K562 treated with DMSO at 1 percent for 24 hours (cell line): ENCODE results near the gene DPH1. TPM values are rescaled to one million over a fixed set of nuclear protein-coding genes. Genes with fewer than 3 reads are reported as not detected.

ENCODE experiments used
- total RNA-seq: library from RNA; unstranded; fragments of 300-600 nt; gene quantifications from 2 replicates; pipeline ENCODE4 v1.2.3, GENCODE V29; 2022; ENCODE audit warnings: low read depth; ENCODE audit not compliant: insufficient read depth

DPH1 gene
- total RNA-seq, result 20.2 and 21.3 TPM in 2 replicates

DNA sequence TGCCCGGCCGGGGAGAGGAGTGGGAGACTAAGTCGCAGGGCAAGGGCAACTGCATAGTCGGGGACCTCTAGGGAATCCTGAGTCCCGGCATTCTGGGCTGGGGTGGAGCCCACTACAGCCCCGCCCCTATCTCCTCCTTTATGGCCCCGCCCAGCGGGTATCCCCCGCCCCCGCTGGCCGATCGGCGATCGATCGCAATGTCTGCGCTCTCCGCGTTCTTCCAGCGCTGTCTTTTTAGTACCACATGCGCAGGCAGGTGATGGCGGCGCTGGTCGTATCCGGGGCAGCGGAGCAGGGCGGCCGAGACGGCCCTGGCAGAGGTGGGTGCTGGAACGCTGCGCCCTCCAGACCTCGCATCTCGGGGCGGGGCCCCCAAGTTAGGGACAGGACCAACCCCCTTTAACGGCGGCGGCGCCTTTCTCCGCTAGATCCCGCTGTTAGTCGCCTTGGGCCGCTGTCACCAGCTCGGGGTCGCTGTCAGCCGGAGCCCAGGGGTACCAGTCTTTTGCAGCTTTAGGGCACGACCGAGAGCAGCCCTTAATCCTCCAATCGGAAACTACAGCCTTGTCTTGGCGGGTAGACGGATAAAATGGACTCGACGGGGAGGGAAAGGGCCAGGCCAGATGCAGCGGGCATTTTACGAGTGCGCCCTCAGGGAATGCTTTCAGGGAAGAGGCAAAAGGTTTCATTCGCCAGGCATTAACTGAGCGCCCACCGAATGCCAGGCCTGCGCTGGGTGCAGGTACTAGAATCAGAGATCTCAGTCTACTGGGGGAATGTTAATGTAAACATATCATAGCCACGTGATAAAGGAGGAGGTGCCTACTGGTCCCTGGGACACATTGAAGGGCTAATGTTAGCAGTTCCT lies at the start of gene DPH1:
TSS of gene DPH1 (plus strand) at position 243 of the 868 bp plus-strand sequence. CDS start at position 260, 17 bp downstream.

DNA sequence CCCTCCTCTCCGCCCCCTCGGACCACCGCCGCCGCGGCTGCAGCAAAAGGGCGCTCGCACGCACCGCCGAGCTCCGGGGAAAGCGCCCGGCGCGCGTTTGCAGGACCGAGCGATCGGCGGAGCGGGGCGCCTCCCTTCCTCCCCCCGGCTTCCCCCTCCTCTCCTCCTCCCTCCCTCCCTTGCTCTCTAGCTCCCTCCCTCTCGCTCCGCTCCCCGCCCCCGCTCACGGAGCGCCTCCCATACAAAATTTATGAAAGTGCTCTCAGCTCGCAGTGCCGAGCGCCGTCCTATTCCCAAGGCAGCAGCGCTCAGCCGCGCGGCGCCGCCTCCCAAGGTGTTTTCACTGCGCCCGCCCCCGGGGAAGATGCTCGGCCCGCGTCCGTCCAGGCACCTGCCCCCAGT lies 4.7 kb upstream of the DPH1 start, which contains the start of gene RTN4RL1:
TSS of gene RTN4RL1 (minus strand) at position 115 of the 402 bp plus-strand sequence. CDS start 469 bp downstream, outside the sequence.

DNA sequence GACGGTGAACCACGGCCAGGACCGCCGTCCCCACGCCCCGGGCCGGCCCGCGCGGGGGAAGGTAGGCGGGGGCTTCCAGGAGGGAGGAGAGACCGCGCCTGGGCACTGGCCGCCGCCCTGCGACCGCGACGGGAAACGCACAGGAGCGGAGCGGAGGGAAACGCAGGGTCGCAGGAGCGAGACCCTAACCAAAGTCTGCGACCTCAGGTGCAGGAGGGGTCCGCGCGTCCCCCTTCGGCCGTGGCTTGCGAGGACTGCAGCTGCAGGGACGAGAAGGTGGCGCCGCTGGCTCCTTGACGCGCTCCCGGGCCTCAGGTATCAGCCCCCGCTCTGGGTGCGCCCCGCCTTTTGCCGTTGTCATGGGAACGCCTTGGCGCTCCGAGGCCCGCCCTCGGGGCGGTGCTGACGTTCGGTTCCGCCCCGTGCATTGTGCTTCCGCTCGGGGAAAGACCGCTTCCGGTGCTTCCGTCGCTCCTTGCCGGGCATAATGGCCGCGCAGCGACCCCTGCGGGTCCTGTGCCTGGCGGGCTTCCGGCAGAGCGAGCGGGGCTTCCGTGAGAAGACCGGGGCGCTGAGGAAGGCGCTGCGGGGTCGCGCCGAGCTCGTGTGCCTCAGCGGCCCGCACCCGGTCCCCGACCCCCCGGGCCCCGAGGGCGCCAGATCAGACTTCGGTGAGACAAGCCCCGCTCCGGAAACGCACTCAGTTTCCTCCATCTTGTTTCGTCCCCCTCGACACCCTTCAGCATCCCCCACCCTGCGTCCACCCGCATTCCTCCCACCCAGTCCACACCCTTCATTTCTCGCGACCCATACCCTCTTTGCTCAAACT lies 11.8 kb downstream of the DPH1 start, which contains the start of gene OVCA2:
TSS of gene OVCA2 (plus strand) at position 462 of the 829 bp plus-strand sequence. CDS start at position 488, 26 bp downstream.

DNA sequence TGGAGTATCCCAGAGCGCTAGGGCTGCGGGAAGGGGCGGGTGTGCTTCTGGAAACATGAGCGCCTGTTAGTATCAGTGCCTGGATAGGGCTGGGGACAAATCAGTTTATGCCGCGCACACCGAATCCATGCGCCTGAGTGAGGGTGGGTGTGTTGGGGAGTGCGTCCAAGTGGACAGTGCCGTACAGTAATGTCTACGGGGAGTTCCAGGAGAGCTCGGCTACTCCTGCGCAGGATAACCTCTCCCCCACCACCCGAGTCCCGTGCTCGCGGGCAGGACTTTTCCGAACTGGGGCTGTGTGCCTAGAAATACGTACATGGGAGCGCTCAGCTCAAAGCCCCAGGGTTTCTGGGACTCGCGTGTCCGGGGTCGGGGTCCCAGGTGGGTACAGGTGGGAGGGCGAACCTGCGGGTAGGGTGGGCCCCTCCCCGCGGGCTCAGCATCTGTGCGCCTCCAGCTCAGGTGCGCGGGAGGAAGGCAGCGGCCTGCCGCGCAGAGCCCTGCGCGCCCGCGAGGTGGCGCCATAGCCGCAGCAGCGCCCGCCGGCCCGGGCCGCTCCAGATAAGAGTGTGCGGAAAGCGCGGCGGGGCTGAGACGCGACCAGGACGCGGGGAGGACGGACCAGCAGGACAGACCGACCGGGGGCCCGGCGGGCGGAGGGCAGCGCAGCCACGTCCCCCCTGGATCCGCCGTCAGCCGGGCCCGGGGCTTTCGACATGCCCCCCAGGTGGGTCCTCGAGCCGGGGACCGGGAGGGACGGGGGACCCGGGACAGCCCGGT lies 24.7 kb downstream of the DPH1 start, which contains the start of gene HIC1:
TSS of gene HIC1 (plus strand) at position 592 of the 780 bp plus-strand sequence. CDS start 1,588 bp downstream, outside the sequence.

Other genes with a start within 250 kb of the DPH1 start
- gene SMYD4, start 200.3 kb upstream of the DPH1 start, total RNA-seq, result 7.8 and 9.6 TPM in 2 replicates
- gene RPA1, start 200.1 kb upstream of the DPH1 start, total RNA-seq, result 46.0 and 50.0 TPM in 2 replicates
- gene RTN4RL1, start 4.8 kb upstream of the DPH1 start, total RNA-seq, result 0.08 TPM in 1 of 2 replicates, not detected in the other
- 36.8 and 39.1 TPM in 2 replicates for gene OVCA2, start 11.9 kb downstream of the DPH1 start, total RNA-seq
- 0.34 and 0.57 TPM in 2 replicates for gene HIC1, start 24.9 kb downstream of the DPH1 start, total RNA-seq